CD14-positive monocyte (primary cell): ENCODE results near the gene PORCN. TPM values are rescaled to one million over a fixed set of nuclear protein-coding genes. Genes with fewer than 3 reads are reported as not detected.

Source experiments
- DNase-seq, 3 donors: peaks; one replicate each; pipeline ENCODE4 v3.0.0-alpha.2; 2011 to 2022
- H2AFZ ChIP-seq: 2 replicates; pipeline ENCODE4 v1.6.0; 2012; ENCODE audit warnings: mild to moderate bottlenecking, low read depth, low read length, inconsistent platforms; ENCODE audit not compliant: insufficient read depth, poor library complexity, severe bottlenecking
- H3K27ac ChIP-seq, 2 donors: 1 replicate in 1 of 2; 2 replicates in 1 of 2; pipeline ENCODE4 v1.5.1; 2012 to 2013; ENCODE audit warnings: low read length in 2 of 2, control low read depth in 1 of 2, inconsistent platforms in 1 of 2, low read depth in 1 of 2, mild to moderate bottlenecking in 1 of 2
- H3K27me3 ChIP-seq, 2 donors: one replicate each; pipeline versions ENCODE4 v1.6.0 to v1.6.1; 2011 to 2013; ENCODE audit warnings: low read length in 2 of 2; ENCODE audit not compliant: control insufficient read depth in 2 of 2, insufficient read depth in 2 of 2
- H3K36me3 ChIP-seq, 2 donors: replicated peaks in 1 of 2; 1 replicate in 1 of 2; 2 replicates in 1 of 2; pipeline versions ENCODE4 v1.5.1 to v1.6.1; 2012 to 2013; ENCODE audit warnings: low read length in 2 of 2, control low read depth in 1 of 2, inconsistent platforms in 1 of 2, mild to moderate bottlenecking in 1 of 2; ENCODE audit not compliant: insufficient read depth in 2 of 2, control insufficient read depth in 1 of 2
- H3K4me1 ChIP-seq, 2 donors: 1 replicate in 1 of 2; 2 replicates in 1 of 2; pipeline versions ENCODE4 v1.5.1 to v1.6.1; 2012 to 2013; ENCODE audit warnings: low read length in 2 of 2, control low read depth in 1 of 2, inconsistent platforms in 1 of 2, mild to moderate bottlenecking in 1 of 2, moderate library complexity in 1 of 2; ENCODE audit not compliant: insufficient read depth in 2 of 2, control insufficient read depth in 1 of 2
- H3K4me2 ChIP-seq: replicated peaks from 2 replicates; pipeline ENCODE3; 2012; ENCODE audit warnings: low read length, moderate library complexity, mild to moderate bottlenecking; ENCODE audit not compliant: poor library complexity, severe bottlenecking; ENCODE audit errors: extremely low read depth
- H3K4me3 ChIP-seq, 3 experiments: fragments of 200-600 bp in 1 of 3; sonication (generic) in 1 of 3; replicated peaks in 1 of 3; 1 replicate in 2 of 3; 2 replicates in 1 of 3; pipeline ENCODE4 v1.5.1; 2011 to 2013; ENCODE audit warnings: low read length in 3 of 3, mild to moderate bottlenecking in 3 of 3, control low read depth in 2 of 3, low read depth in 2 of 3, inconsistent platforms in 1 of 3, moderate library complexity in 1 of 3
- H3K79me2 ChIP-seq: 2 replicates; pipeline ENCODE4 v1.6.0; 2012; ENCODE audit warnings: mild to moderate bottlenecking, control low read depth, inconsistent platforms, low read length, moderate library complexity; ENCODE audit not compliant: insufficient read depth
- H3K9ac ChIP-seq: 2 replicates; pipeline ENCODE4 v1.6.0; 2017; ENCODE audit warnings: low read length, mild to moderate bottlenecking; ENCODE audit not compliant: insufficient read depth, poor library complexity, severe bottlenecking
- H3K9me3 ChIP-seq, 2 donors: replicated peaks in 1 of 2; 1 replicate in 1 of 2; 2 replicates in 1 of 2; pipeline versions ENCODE4 v1.5.1 to v1.6.1; 2012 to 2013; ENCODE audit warnings: low read length in 2 of 2, control low read depth in 1 of 2; ENCODE audit not compliant: control insufficient read depth in 1 of 2, insufficient read depth in 1 of 2
- H4K20me1 ChIP-seq: 2 replicates; pipeline ENCODE4 v1.6.0; 2012; ENCODE audit warnings: mild to moderate bottlenecking, low read length, control low read depth, moderate library complexity; ENCODE audit not compliant: insufficient read depth
- H3K27ac Mint-ChIP-seq, 7 donors: one replicate each; pipeline ENCODE4 v1.8.0; 2020; ENCODE audit warnings: mild to moderate bottlenecking in 7 of 7, mixed read lengths in 7 of 7, moderate library complexity in 6 of 7, inconsistent platforms in 2 of 7
- H3K27me3 Mint-ChIP-seq, 3 donors: one replicate each; pipeline ENCODE4 v1.8.0; 2021 to 2022; ENCODE audit warnings: low read depth in 3 of 3, mild to moderate bottlenecking in 3 of 3, mixed read lengths in 3 of 3, moderate library complexity in 3 of 3, inconsistent platforms in 1 of 3
- H3K36me3 Mint-ChIP-seq, 2 donors: one replicate each; pipeline ENCODE4 v1.8.0; 2020; ENCODE audit warnings: mixed read lengths in 2 of 2, inconsistent platforms in 1 of 2, mild to moderate bottlenecking in 1 of 2
- H3K4me1 Mint-ChIP-seq: one replicate; pipeline ENCODE4 v1.8.0; 2020; ENCODE audit warnings: mild to moderate bottlenecking, mixed read lengths
- H3K4me3 Mint-ChIP-seq, 2 donors: one replicate each; pipeline ENCODE4 v1.8.0; 2020; ENCODE audit warnings: mild to moderate bottlenecking in 2 of 2, mixed read lengths in 2 of 2, moderate library complexity in 1 of 2
- H3K9me3 Mint-ChIP-seq, 7 donors: one replicate each; pipeline ENCODE4 v1.8.0; 2020 to 2022; ENCODE audit warnings: mixed read lengths in 7 of 7, mild to moderate bottlenecking in 6 of 7, moderate library complexity in 6 of 7, inconsistent platforms in 2 of 7
- CTCF ChIP-seq: fragments of 200-600 bp; IDR thresholded peaks from one replicate; pipeline ENCODE4 v1.8.0; 2022; ENCODE audit warnings: antibody characterized with exemption, mild to moderate bottlenecking
- WGBS: methylation state at CpG from one replicate; pipeline ENCODE4 v1.1.5; 2013; ENCODE audit warnings: missing lambda C conversion rate; ENCODE audit not compliant: insufficient coverage; 5-methylcytosine and 5-hydroxymethylcytosine counted together
- intact Hi-C, 2 donors: fragments of 100-400 bp; cut with micrococcal nuclease; formaldehyde crosslinking; loops; one replicate each; pipeline versions ENCODE4 v1.15.0 to v1.15.1; 2023
- polyA plus RNA-seq, 3 donors: library from polyadenylated mRNA; depleted of rRNA in 1 of 3; unstranded in 2 of 3; stranded (reverse) in 1 of 3; fragments of 300-500 nt in 2 of 3; fragments of >200 nt in 1 of 3; fragmentation: Illumina TruSeq in 2 of 3; gene quantifications; 1 replicate in 2 of 3; 2 replicates in 1 of 3; pipeline ENCODE4 v1.2.3, GENCODE V29; 2012 to 2021

PORCN gene
- polyA plus RNA-seq, 3 donors, result 7.5 to 10.5 (median 7.8) TPM

- no peak overlapping the region for H3K4me3 Mint-ChIP-seq
- intact Hi-C loops, result loop anchor here in 1 of 2 donors (10.0 kb wide), 1 partner anchor 316 kb away; the partner anchor contains the start of gene HDAC6
- H3K27me3 ChIP-seq, result no peaks in the 10 kb centered on the region
- no peak overlapping the region for H3K4me3 ChIP-seq
- H3K36me3 Mint-ChIP-seq, result no peaks in the 10 kb centered on the region
- peaks cover 10 to 12% of the 10 kb centered on the region in 2 donors for H3K4me1 ChIP-seq
- 94% methylated on average over 3 of the region's 9 CpGs for WGBS
- TF ChIP-seq CTCF, result no peak
- H3K27ac ChIP-seq, result no peak overlapping the region
- no peaks in the 10 kb centered on the region for H3K79me2 ChIP-seq
- H4K20me1 ChIP-seq, result no peaks in the 10 kb centered on the region
- H3K27me3 Mint-ChIP-seq, result peaks cover 0 to 7% (median 0%) of the 10 kb centered on the region in 3 donors
- H3K4me2 ChIP-seq, result no peak overlapping the region
- peaks cover 0 to 3% (median 0%) of the 10 kb centered on the region in 7 donors for H3K9me3 Mint-ChIP-seq
- no peak for DNase-seq
- peaks cover 3 to 9% of the 10 kb centered on the region in 2 donors for H3K36me3 ChIP-seq
- H3K27ac Mint-ChIP-seq, result no peak overlapping the region
- H3K4me1 Mint-ChIP-seq, result peaks cover 16% of the 10 kb centered on the region
- no peak overlapping the region for H2AFZ ChIP-seq
- H3K9me3 ChIP-seq, result no peaks in the 10 kb centered on the region
- H3K9ac ChIP-seq, result no peak overlapping the region
These were observed 19.5 kb upstream of the PORCN start for GRCh38 chrX:48489296-48489695.

GRCh38 chrX:48489892-48490291 is 18.9 kb upstream of the PORCN start:
- TF ChIP-seq CTCF, result no peak
- Mint-ChIP-seq H3K4me1 (peaks cover 16% of the 10 kb centered on the region), H3K9me3 (peaks cover 0 to 3% (median 0%) of the 10 kb centered on the region in 7 donors), H3K36me3 (no peaks in the 10 kb centered on the region), H3K27ac (no peak overlapping the region), H3K4me3 (no peak overlapping the region), H3K27me3 (peaks cover 0 to 5% (median 0%) of the 10 kb centered on the region in 3 donors)
- intact Hi-C loops, result loop anchor here in 1 of 2 donors (10.0 kb wide), 1 partner anchor 315 kb away; the partner anchor contains the start of gene HDAC6
- Histone ChIP-seq H3K4me1 (peaks cover 10 to 12% of the 10 kb centered on the region in 2 donors), H4K20me1 (no peaks in the 10 kb centered on the region), H3K27me3 (no peaks in the 10 kb centered on the region), H3K36me3 (peaks cover 3 to 9% of the 10 kb centered on the region in 2 donors), H3K79me2 (no peaks in the 10 kb centered on the region), H3K9me3 (no peaks in the 10 kb centered on the region), H3K27ac (no peak overlapping the region), H3K9ac (no peak overlapping the region), H3K4me3 (no peak overlapping the region), H3K4me2 (no peak overlapping the region), H2AFZ (no peak overlapping the region)
- WGBS, result no CpG with 5 or more reads among the region's 2 CpGs
- DNase-seq, result no peak
